ENCODE measurements around the gene IGSF21. TPM values are rescaled to one million over a fixed set of nuclear protein-coding genes. Genes with fewer than 3 reads are reported as not detected.

IGSF21 gene
- total and polyA plus RNA-seq, 2 of the 4 experiments (the other 2 are of a cell fraction) = not detected

DNA sequence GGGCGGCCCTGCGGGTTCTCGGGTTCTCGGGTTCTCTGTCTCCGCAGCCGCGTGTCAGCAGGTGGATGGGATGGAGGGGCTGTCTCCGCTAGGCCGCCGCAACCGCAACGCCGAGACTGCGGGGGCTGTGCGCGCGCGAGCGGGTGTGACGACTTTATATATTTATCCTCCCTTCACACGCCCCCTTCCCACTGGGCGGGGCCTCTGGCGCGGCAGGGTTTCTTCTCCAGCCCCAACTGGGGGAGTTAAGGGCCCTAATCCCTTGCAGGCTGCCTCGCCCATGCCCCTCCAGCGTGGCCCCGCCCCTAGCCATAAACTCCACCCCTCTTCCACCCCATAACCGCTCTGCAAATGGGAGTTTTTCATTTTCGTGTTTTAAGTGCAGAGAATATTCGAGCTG is 3.4 kb downstream of the IGSF21 start:
- CTCF ChIA-PET = interaction anchor here (1.1 kb wide), 1 partner anchor 10 kb away, joined by 5 read pairs; no protein-coding TSS in a partner anchor
- TF ChIP-seq SMC3 (IDR thresholded peaks at IDR 0.05; ENCODE audit: low read depth, low read length) (no peak), BHLHE40 (IDR thresholded peaks at IDR 0.05; ENCODE audit: low read depth, low read length) (no peak), CHD1 (IDR thresholded peaks at IDR 0.05; ENCODE audit: low read depth, low read length) (no peak), RFX5 (IDR thresholded peaks at IDR 0.05; ENCODE audit: low read depth, low read length) (no peak), RCOR1 (IDR thresholded peaks at IDR 0.05; ENCODE audit: insufficient replicate concordance, low read length) (no peak), CEBPB (IDR thresholded peaks at IDR 0.05; ENCODE audit: low read depth, low read length) (no peak), MAZ (IDR thresholded peaks at IDR 0.05; ENCODE audit: borderline replicate concordance, low read depth, low read length) (no peak), FOS (IDR thresholded peaks at IDR 0.05; ENCODE audit: low read depth, low read length) (no peak), MXI1 (IDR thresholded peaks at IDR 0.05; ENCODE audit: borderline replicate concordance, low read depth, low read length) (no peak), NFE2L2 (IDR thresholded peaks at IDR 0.05; ENCODE audit: low read depth, low read length) (no peak), MAFK (IDR thresholded peaks at IDR 0.05; ENCODE audit: low read depth, low read length) (no peak)
- TF ChIP-seq, protein P1, sequence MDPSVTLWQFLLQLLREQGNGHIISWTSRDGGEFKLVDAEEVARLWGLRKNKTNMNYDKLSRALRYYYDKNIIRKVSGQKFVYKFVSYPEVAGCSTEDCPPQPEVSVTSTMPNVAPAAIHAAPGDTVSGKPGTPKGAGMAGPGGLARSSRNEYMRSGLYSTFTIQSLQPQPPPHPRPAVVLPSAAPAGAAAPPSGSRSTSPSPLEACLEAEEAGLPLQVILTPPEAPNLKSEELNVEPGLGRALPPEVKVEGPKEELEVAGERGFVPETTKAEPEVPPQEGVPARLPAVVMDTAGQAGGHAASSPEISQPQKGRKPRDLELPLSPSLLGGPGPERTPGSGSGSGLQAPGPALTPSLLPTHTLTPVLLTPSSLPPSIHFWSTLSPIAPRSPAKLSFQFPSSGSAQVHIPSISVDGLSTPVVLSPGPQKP (IDR thresholded peaks at IDR 0.05; ENCODE audit: borderline replicate concordance, low read depth, low read length) = no peak
- TF ChIP-seq, protein P2, sequence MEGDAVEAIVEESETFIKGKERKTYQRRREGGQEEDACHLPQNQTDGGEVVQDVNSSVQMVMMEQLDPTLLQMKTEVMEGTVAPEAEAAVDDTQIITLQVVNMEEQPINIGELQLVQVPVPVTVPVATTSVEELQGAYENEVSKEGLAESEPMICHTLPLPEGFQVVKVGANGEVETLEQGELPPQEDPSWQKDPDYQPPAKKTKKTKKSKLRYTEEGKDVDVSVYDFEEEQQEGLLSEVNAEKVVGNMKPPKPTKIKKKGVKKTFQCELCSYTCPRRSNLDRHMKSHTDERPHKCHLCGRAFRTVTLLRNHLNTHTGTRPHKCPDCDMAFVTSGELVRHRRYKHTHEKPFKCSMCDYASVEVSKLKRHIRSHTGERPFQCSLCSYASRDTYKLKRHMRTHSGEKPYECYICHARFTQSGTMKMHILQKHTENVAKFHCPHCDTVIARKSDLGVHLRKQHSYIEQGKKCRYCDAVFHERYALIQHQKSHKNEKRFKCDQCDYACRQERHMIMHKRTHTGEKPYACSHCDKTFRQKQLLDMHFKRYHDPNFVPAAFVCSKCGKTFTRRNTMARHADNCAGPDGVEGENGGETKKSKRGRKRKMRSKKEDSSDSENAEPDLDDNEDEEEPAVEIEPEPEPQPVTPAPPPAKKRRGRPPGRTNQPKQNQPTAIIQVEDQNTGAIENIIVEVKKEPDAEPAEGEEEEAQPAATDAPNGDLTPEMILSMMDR (conservative IDR thresholded peaks at IDR 0.05; ENCODE audit: low read depth, low read length) = no peak
- no CpG with 5 or more reads among the region's 30 CpGs for WGBS, 2 experiments (ENCODE audit: extremely low coverage in 2 of 2, insufficient read length in 1 of 2)
- Histone ChIP-seq H2BK120ac (ENCODE audit: low read depth, low read length) (no peak overlapping the region), H3K56ac (ENCODE audit: extremely low read depth, insufficient read depth, low read length) (no peak overlapping the region), H2BK5ac (ENCODE audit: low read depth, low read length, poor library complexity, severe bottlenecking) (no peak overlapping the region), H3K14ac (replicated peaks; ENCODE audit: low read depth, low read length) (no peak overlapping the region), H3K18ac (ENCODE audit: low read depth, low read length) (no peak overlapping the region), H3K4me2 (ENCODE audit: low read depth, low read length) (no peak overlapping the region), H3K4me3 (ENCODE audit: insufficient read depth, low read depth, low read length) (no peak overlapping the region), H3K27ac (ENCODE audit: insufficient read depth, low read length) (no peak overlapping the region), H4K8ac (ENCODE audit: low read depth in 2 of 2, low read length in 2 of 2) (no peak overlapping the region), H3K4ac (ENCODE audit: low read depth, low read length) (no peak overlapping the region), H3K9ac (ENCODE audit: low read depth, low read length) (no peak overlapping the region), H4K91ac (ENCODE audit: insufficient read depth, low read depth, low read length) (no peak overlapping the region), H3K79me1 (ENCODE audit: low read depth in 1 of 2, low read length in 2 of 2) (no peaks in the 10 kb centered on the region), H3K27me3 (ENCODE audit: control insufficient read depth, insufficient read depth, low read length) (peaks cover 49% of the 10 kb centered on the region), H3K23ac (ENCODE audit: low read depth, low read length) (no peak overlapping the region), H3K9me3 (ENCODE audit: control insufficient read depth, insufficient read depth, low read length) (no peaks in the 10 kb centered on the region), H2BK20ac (ENCODE audit: low read depth, low read length) (no peak overlapping the region), H2AK9ac (replicated peaks; ENCODE audit: low read depth, low read length, poor library complexity) (no peak overlapping the region), H4K20me1 (ENCODE audit: insufficient read depth, low read length) (no peaks in the 10 kb centered on the region), H2AK5ac (ENCODE audit: low read depth, low read length) (no peak overlapping the region), H3K9me1 (ENCODE audit: insufficient read depth, low read length) (no peaks in the 10 kb centered on the region), H4K5ac (ENCODE audit: low read depth, low read length) (no peak overlapping the region), H3K36me3 (ENCODE audit: control insufficient read depth, insufficient read depth, low read length) (no peaks in the 10 kb centered on the region), H3K4me1 (ENCODE audit: control insufficient read depth, insufficient read depth, low read length) (no peaks in the 10 kb centered on the region), H2BK15ac (ENCODE audit: low read depth, low read length) (no peak overlapping the region), H2AFZ (replicated peaks; ENCODE audit: low read length, poor library complexity) (no peak overlapping the region)
- in situ Hi-C loops (cut with MboI; ENCODE audit: low sequenced_read_pairs) (no loop called here), intact Hi-C loops (cut with micrococcal nuclease) (no loop called here), dilution Hi-C loops (cut with HindIII; ENCODE audit: low sequenced_read_pairs, unreplicated experiment) (no loop called here)
- DNase-seq = no peak
- ATAC-seq (ENCODE audit: low read depth) = no peak
- no TSS peak for BruUV-seq (replicated peaks)
- POLR2A ChIA-PET (ENCODE audit: unreplicated experiment) = no interaction called here

Measured in IMR-90 (cell line).